K562 (cell line): ENCODE measurements around the gene KIF17. TPM values are rescaled to one million over a fixed set of nuclear protein-coding genes. Genes with fewer than 3 reads are reported as not detected.

Source experiments
- ATF1 ChIP-seq, 2 experiments: fragments of 450-650 bp in 1 of 2; IDR thresholded peaks; 2 replicates each; pipeline ENCODE4 v1.6.1; 2016; ENCODE audit warnings: missing compliant biosample characterization in 1 of 2, missing genetic modification characterization in 1 of 2
- ATF7 ChIP-seq: fragments of 450-650 bp; IDR thresholded peaks from 2 replicates; pipeline ENCODE4 v1.7.1; 2014; ENCODE audit warnings: mild to moderate bottlenecking, moderate library complexity
- FOXJ3 ChIP-seq: sonication (generic); formaldehyde crosslinking; IDR thresholded peaks from 2 replicates; pipeline ENCODE4 v1.4.0; 2020; ENCODE audit warnings: mild to moderate bottlenecking, missing genetic modification reagents
- HIVEP1 ChIP-seq: fragments of 250-450 bp; sonication (Bioruptor Pico); IDR thresholded peaks from 2 replicates; pipeline ENCODE4 v1.4.0; 2020; ENCODE audit warnings: mild to moderate bottlenecking
- MYNN ChIP-seq, 2 experiments: sonication (generic); formaldehyde crosslinking in 1 of 2; IDR thresholded peaks; 2 replicates each; pipeline versions ENCODE4 v1.5.0 to v1.6.1; 2016 to 2020; ENCODE audit warnings: antibody characterized with exemption in 1 of 2, missing genetic modification reagents in 1 of 2
- POLR2AphosphoS2 ChIP-seq: IDR thresholded peaks from 2 replicates; pipeline ENCODE4 v1.6.1; 2012; ENCODE audit warnings: low read length, improper control_type of control experiment
- RBM14 ChIP-seq: fragments of 200-400 bp; formaldehyde crosslinking; IDR thresholded peaks from 2 replicates; pipeline ENCODE4 v1.6.1; 2018; ENCODE audit warnings: low read depth, mild to moderate bottlenecking, low read length, moderate library complexity, borderline replicate concordance; ENCODE audit not compliant: insufficient read depth
- RCOR1 ChIP-seq, 2 experiments: IDR thresholded peaks; 2 replicates each; pipeline ENCODE4 v1.6.1; 2012; ENCODE audit warnings: low read depth in 2 of 2, low read length in 2 of 2, borderline replicate concordance in 1 of 2, improper control_type of control experiment in 1 of 2
- SP1 ChIP-seq: sonication (generic); formaldehyde crosslinking; IDR thresholded peaks from 2 replicates; pipeline ENCODE4 v1.8.1; 2022; ENCODE audit warnings: mild to moderate bottlenecking, missing genetic modification reagents
- TCF7L2 ChIP-seq: fragments of 150-350 bp; IDR thresholded peaks from 2 replicates; pipeline ENCODE4 v1.6.1; 2016; ENCODE audit warnings: low read depth, mild to moderate bottlenecking, low read length, moderate library complexity
- ZBTB8A ChIP-seq: fragments of 450-650 bp; IDR thresholded peaks from 2 replicates; pipeline ENCODE4 v1.6.1; 2018; ENCODE audit warnings: mild to moderate bottlenecking, moderate library complexity; ENCODE audit not compliant: partially characterized antibody
- ZNF282 ChIP-seq: sonication (generic); formaldehyde crosslinking; IDR thresholded peaks from 2 replicates; pipeline ENCODE4 v1.8.1; 2023; ENCODE audit warnings: missing genetic modification reagents
- ZNF311 ChIP-seq: fragments of 250-450 bp; sonication (Bioruptor Pico); IDR thresholded peaks from 2 replicates; pipeline ENCODE4 v1.4.0; 2020; ENCODE audit warnings: mild to moderate bottlenecking, moderate library complexity
- polyA plus RNA-seq, 8 experiments: library from polyadenylated mRNA; depleted of rRNA in 4 of 8; stranded (reverse) in 5 of 8; unstranded in 3 of 8; fragments of >200 nt; fragmentation: Nextera tagmentation in 2 of 8; fragmentation: Illumina TruSeq in 1 of 8; extraction: Ambion mirVana in 2 of 8; extraction: Trizol in 1 of 8; gene quantifications; 2 replicates each; pipeline versions ENCODE4 v1.2.1 to v1.2.3, GENCODE V29; 2011 to 2014; ENCODE audit warnings: inconsistent platforms in 1 of 8, missing spikeins in 1 of 8
- total RNA-seq, 7 experiments: library from RNA; depleted of rRNA in 6 of 7; stranded (reverse); fragments of >200 nt in 6 of 7; fragmentation: Illumina TruSeq in 2 of 7; extraction: Trizol in 2 of 7; gene quantifications; 2 replicates each; pipeline versions ENCODE4 v1.2.1 to v1.2.3, GENCODE V29; 2011 to 2021; ENCODE audit warnings: low replicate concordance in 1 of 7
- TF ChIP-seq, protein P1 (sequence below): IDR thresholded peaks from 2 replicates; pipeline ENCODE4 v1.6.1; 2011; ENCODE audit warnings: borderline replicate concordance, low read depth, mild to moderate bottlenecking, moderate library complexity, low read length; ENCODE audit not compliant: insufficient read depth, poor library complexity, severe bottlenecking
- TF ChIP-seq, protein P2 (sequence below): fragments of 250-450 bp; sonication (Bioruptor Pico); IDR thresholded peaks from 2 replicates; pipeline ENCODE4 v1.5.0; 2022; ENCODE audit warnings: mild to moderate bottlenecking
- TF ChIP-seq, protein P3 (sequence below): fragments of 250-450 bp; sonication (Bioruptor Pico); IDR thresholded peaks from 2 replicates; pipeline ENCODE4 v1.8.0; 2021; ENCODE audit warnings: moderate library complexity, mild to moderate bottlenecking, inconsistent platforms
- TF ChIP-seq, protein P4 (sequence below): fragments of 250-450 bp; sonication (Bioruptor Pico); IDR thresholded peaks from 2 replicates; pipeline ENCODE4 v1.8.0; 2021; ENCODE audit warnings: moderate library complexity, mild to moderate bottlenecking, inconsistent platforms
- TF ChIP-seq, protein P5 (sequence below): fragments of 450-650 bp; IDR thresholded peaks from 2 replicates; pipeline ENCODE4 v1.6.1; 2016; ENCODE audit warnings: mild to moderate bottlenecking

KIF17 gene
- total and polyA plus RNA-seq, 9 of the 15 experiments (the other 6 are each of a cell fraction or from before 2014, with no cell fraction given), result 0.04 to 0.47 (median 0.18) TPM; not detected in 5

DNA sequence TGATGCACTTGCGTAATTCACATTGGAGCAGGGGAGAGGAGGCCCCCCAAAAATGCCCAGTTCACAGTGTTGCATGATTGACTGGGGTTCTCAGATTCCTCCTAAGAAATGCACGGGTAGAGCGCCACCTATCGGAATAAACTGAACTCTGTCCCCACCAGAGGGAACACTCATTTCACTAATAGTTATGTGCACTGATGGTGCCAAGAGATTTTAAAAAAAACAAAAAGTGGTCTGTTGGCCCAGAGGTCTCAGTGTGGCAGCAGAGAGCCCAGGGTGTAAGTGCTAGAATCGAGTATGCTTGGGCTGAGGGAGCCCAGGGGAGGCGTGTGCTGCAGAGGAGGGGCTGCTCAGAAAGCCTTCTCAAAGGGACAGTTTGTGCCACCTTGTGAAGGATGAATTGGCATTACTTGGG lies 77.6 kb downstream of the KIF17 start (continued):
- TF ChIP-seq, protein P1, sequence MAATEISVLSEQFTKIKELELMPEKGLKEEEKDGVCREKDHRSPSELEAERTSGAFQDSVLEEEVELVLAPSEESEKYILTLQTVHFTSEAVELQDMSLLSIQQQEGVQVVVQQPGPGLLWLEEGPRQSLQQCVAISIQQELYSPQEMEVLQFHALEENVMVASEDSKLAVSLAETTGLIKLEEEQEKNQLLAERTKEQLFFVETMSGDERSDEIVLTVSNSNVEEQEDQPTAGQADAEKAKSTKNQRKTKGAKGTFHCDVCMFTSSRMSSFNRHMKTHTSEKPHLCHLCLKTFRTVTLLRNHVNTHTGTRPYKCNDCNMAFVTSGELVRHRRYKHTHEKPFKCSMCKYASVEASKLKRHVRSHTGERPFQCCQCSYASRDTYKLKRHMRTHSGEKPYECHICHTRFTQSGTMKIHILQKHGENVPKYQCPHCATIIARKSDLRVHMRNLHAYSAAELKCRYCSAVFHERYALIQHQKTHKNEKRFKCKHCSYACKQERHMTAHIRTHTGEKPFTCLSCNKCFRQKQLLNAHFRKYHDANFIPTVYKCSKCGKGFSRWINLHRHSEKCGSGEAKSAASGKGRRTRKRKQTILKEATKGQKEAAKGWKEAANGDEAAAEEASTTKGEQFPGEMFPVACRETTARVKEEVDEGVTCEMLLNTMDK, result peak; percentile 53
- TF ChIP-seq ATF1 (CRISPR knock-in tag; IDR thresholded peaks at IDR 0.05) (no peak), ATF1 (tag; IDR thresholded peaks at IDR 0.05) (no peak), MYNN (IDR thresholded peaks at IDR 0.05) (0 out of 2 replicates have a peak, but pooled peaks have one; percentile 51), MYNN (CRISPR knock-in tag; IDR thresholded peaks at IDR 0.05) (no peak), HIVEP1 (CRISPR knock-in tag) (no peak), ZNF311 (CRISPR knock-in tag) (no peak), FOXJ3 (CRISPR knock-in tag) (no peak), POLR2AphosphoS2 (no peak), RBM14 (no peak), RCOR1 (IDR thresholded peaks at IDR 0.05; ENCODE audit: borderline replicate concordance in 1 of 2, low read depth in 2 of 2, low read length in 2 of 2) (peak in 1 of 2 experiments; percentile 41; a peak in 1 of 4 replicates), SP1 (no peak), ATF7 (peak; percentile 23; the same call in 1 of the 2 replicates), ZNF282 (CRISPR knock-in tag) (no peak), TCF7L2 (no peak), ZBTB8A (no peak)
- TF ChIP-seq, protein P2, sequence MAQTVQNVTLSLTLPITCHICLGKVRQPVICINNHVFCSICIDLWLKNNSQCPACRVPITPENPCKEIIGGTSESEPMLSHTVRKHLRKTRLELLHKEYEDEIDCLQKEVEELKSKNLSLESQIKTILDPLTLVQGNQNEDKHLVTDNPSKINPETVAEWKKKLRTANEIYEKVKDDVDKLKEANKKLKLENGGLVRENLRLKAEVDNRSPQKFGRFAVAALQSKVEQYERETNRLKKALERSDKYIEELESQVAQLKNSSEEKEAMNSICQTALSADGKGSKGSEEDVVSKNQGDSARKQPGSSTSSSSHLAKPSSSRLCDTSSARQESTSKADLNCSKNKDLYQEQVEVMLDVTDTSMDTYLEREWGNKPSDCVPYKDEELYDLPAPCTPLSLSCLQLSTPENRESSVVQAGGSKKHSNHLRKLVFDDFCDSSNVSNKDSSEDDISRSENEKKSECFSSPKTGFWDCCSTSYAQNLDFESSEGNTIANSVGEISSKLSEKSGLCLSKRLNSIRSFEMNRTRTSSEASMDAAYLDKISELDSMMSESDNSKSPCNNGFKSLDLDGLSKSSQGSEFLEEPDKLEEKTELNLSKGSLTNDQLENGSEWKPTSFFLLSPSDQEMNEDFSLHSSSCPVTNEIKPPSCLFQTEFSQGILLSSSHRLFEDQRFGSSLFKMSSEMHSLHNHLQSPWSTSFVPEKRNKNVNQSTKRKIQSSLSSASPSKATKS (CRISPR knock-in tag), result no peak
- TF ChIP-seq, protein P3, sequence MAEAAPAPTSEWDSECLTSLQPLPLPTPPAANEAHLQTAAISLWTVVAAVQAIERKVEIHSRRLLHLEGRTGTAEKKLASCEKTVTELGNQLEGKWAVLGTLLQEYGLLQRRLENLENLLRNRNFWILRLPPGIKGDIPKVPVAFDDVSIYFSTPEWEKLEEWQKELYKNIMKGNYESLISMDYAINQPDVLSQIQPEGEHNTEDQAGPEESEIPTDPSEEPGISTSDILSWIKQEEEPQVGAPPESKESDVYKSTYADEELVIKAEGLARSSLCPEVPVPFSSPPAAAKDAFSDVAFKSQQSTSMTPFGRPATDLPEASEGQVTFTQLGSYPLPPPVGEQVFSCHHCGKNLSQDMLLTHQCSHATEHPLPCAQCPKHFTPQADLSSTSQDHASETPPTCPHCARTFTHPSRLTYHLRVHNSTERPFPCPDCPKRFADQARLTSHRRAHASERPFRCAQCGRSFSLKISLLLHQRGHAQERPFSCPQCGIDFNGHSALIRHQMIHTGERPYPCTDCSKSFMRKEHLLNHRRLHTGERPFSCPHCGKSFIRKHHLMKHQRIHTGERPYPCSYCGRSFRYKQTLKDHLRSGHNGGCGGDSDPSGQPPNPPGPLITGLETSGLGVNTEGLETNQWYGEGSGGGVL, result no peak
- TF ChIP-seq, protein P4, sequence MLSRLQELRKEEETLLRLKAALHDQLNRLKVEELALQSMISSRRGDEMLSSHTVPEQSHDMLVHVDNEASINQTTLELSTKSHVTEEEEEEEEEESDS, result no peak
- TF ChIP-seq, protein P5, sequence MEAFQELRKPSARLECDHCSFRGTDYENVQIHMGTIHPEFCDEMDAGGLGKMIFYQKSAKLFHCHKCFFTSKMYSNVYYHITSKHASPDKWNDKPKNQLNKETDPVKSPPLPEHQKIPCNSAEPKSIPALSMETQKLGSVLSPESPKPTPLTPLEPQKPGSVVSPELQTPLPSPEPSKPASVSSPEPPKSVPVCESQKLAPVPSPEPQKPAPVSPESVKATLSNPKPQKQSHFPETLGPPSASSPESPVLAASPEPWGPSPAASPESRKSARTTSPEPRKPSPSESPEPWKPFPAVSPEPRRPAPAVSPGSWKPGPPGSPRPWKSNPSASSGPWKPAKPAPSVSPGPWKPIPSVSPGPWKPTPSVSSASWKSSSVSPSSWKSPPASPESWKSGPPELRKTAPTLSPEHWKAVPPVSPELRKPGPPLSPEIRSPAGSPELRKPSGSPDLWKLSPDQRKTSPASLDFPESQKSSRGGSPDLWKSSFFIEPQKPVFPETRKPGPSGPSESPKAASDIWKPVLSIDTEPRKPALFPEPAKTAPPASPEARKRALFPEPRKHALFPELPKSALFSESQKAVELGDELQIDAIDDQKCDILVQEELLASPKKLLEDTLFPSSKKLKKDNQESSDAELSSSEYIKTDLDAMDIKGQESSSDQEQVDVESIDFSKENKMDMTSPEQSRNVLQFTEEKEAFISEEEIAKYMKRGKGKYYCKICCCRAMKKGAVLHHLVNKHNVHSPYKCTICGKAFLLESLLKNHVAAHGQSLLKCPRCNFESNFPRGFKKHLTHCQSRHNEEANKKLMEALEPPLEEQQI, result no peak
